ENCODE results near the gene MEIS2. TPM values are rescaled to one million over a fixed set of nuclear protein-coding genes. Genes with fewer than 3 reads are reported as not detected.

The MEIS2 gene
- total RNA-seq, 4 donors from 2014 or later: 9.0 to 18.5 (median 16.3) TPM

DNA sequence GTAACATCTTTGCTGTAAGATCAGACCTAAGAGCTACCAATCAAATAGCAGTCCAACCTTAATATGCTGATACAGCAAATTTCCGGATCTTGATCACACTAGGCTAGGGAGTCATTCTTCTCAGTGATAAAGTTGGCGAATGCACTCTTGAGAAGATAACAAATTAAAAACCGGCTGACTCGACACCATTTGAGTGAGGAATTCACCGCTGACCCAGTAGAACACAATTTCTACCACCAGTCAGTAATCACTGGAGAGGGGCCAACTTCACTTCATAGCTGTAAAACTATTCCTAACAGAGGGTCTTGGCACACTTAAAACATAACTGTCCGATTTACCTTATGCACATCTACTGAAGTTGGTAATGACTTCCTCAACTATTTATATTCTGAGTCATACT is 47.2 kb downstream of the MEIS2 start:
- WGBS: 87% methylated on average over 6 of the region's 6 CpGs
- Histone ChIP-seq H3K4me3 (no peak overlapping the region), H3K36me3 (no peaks in the 10 kb centered on the region), H3K4me1 (peaks cover 14% of the 10 kb centered on the region), H3K9me3 (no peaks in the 10 kb centered on the region), H3K27me3 (no peaks in the 10 kb centered on the region), H3K27ac (no peak overlapping the region)
- DNase-seq (ENCODE audit: low spot score in 2 of 2): no peak
- TF ChIP-seq EP300 (IDR thresholded peaks at IDR 0.05) (no peak), POLR2AphosphoS5 (IDR thresholded peaks at IDR 0.05) (no peak), CTCF (IDR thresholded peaks at IDR 0.05) (no peak)

- H3K27ac ChIP-seq: no peak overlapping the region
- H3K9me3 ChIP-seq: no peaks in the 10 kb centered on the region
- 81% methylated on average over 3 of the region's 3 CpGs for WGBS
- H3K4me3 ChIP-seq: no peak overlapping the region
- peaks cover under 1% of the 10 kb centered on the region for H3K4me1 ChIP-seq
- H3K36me3 ChIP-seq: no peaks in the 10 kb centered on the region
- H3K27me3 ChIP-seq: no peaks in the 10 kb centered on the region
- TF ChIP-seq POLR2AphosphoS5 (IDR thresholded peaks at IDR 0.05) (no peak), POLR2A (IDR thresholded peaks at IDR 0.05) (no peak)
- no peak for DNase-seq (ENCODE audit: low spot score in 2 of 2)
Observed at GRCh38 chr15:37050345-37050744, 50.0 kb downstream of the MEIS2 start.

DNA sequence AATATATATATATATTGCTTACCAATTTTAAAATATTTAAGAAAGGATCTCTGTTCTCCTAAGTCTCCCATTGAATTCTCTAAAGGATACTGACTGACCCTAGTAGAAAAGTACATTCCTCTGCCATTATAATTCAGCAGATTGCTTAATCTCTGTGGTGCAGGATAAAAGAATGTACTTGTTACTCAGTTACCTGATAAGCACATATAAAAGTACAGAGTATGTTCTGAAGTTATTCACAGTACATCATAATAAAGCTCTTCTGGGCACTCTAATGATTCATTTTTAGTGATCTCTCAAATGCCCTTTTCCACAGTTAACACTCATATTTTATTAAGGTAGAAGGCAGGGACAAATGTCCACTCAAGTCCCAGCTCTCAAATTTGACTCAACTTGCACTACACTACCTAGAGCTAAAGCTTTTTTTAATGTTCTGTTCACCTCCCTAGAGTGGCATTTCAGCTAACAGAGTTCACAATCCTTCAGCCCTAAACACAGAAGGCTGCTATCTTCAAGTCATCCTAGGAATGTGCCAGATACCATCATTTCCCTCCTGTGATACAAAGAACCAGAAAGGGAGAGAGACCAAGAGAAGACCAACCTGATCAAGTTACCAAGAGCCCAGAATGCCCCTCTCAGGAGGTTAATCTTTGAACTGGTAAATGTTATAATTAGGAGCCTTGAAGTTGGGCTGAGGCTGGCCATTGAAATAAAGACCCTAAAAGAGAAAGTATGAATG is 53.3 kb downstream of the MEIS2 start:
- Histone ChIP-seq H3K27me3 (no peaks in the 10 kb centered on the region), H3K9me3 (no peaks in the 10 kb centered on the region), H3K36me3 (no peaks in the 10 kb centered on the region), H3K4me3 (no peak overlapping the region), H3K27ac (no peak overlapping the region), H3K4me1 (no peaks in the 10 kb centered on the region)
- DNase-seq (ENCODE audit: low spot score in 2 of 2): no peak
- no peak for TF ChIP-seq POLR2AphosphoS5 (IDR thresholded peaks at IDR 0.05)
- no peak for TF ChIP-seq POLR2A (IDR thresholded peaks at IDR 0.05)
- TF ChIP-seq EP300 (IDR thresholded peaks at IDR 0.05): no peak
- TF ChIP-seq CTCF (IDR thresholded peaks at IDR 0.05): no peak

DNA sequence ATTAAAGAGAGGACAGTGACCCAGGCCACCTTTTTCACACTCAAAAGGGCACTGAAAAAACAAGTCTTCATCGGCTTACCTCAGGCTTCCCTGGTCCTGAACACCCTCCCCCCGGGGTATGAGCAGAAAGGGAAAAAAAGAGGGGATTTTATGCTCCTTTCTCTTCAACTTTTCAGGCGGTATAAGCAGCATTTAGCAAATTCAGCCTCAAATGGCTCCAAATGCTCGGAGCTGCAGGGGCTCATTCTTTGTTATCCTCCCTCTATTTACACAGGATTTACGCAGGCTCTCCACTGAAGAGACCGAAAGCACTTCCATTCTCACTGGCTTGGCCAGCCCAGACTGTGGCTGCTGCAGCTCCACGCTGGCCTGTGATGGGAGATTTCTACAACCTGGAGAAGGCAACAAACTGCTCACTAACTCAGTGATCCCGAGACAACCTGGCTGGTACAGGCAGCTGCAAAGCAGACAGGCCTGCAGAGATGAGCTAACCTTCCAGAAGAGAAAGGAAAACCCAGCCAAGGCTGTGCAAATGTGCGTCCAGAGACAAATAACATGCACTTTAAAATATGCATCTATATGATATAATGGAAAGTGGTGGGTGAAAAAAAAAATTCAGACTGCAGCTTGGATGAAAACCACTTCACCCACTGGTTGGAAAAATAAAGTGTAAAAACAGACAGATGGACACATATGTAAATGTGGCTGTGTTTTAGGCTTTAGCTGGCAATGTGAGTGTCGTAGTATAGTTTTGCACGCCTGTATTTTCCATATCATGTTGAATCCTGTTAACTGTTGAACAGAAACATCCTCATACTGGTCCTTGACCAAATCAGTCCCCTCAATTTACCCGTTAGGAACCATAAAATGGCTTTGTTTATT is 54.2 kb downstream of the MEIS2 start:
- Histone ChIP-seq H3K9me3 (no peaks in the 10 kb centered on the region), H3K27ac (no peak overlapping the region), H3K4me1 (no peaks in the 10 kb centered on the region), H3K4me3 (no peak overlapping the region), H3K27me3 (no peaks in the 10 kb centered on the region), H3K36me3 (no peaks in the 10 kb centered on the region)
- TF ChIP-seq EP300 (IDR thresholded peaks at IDR 0.05) (no peak), POLR2AphosphoS5 (IDR thresholded peaks at IDR 0.05) (no peak), CTCF (IDR thresholded peaks at IDR 0.05) (no peak), POLR2A (IDR thresholded peaks at IDR 0.05) (no peak)
- DNase-seq (ENCODE audit: low spot score in 2 of 2): no peak
- 73% methylated on average over 12 of the region's 12 CpGs for WGBS

- DNase-seq (ENCODE audit: low spot score in 2 of 2): no peak
- H3K4me3 ChIP-seq: no peak overlapping the region
- no peaks in the 10 kb centered on the region for H3K4me1 ChIP-seq
- H3K36me3 ChIP-seq: no peaks in the 10 kb centered on the region
- no peak overlapping the region for H3K27ac ChIP-seq
- WGBS: 86% methylated on average over 5 of the region's 5 CpGs
- TF ChIP-seq CTCF (IDR thresholded peaks at IDR 0.05) (no peak), POLR2A (IDR thresholded peaks at IDR 0.05) (no peak), POLR2AphosphoS5 (IDR thresholded peaks at IDR 0.05) (no peak), EP300 (IDR thresholded peaks at IDR 0.05) (no peak)
- no peaks in the 10 kb centered on the region for H3K9me3 ChIP-seq
- no peaks in the 10 kb centered on the region for H3K27me3 ChIP-seq
Observed at GRCh38 chr15:37044915-37045648, 55.3 kb downstream of the MEIS2 start.

All from suprapubic skin (tissue), 4 donors.